Activated CD4-positive, alpha-beta T cell treated with anti-CD3 and anti-CD28 coated beads for 36 hours (primary cell): ENCODE results near the gene UBE2R2. TPM values are rescaled to one million over a fixed set of nuclear protein-coding genes. Genes with fewer than 3 reads are reported as not detected.
"Not testable (repeated sequence)": the region's sequence is repeated elsewhere in the genome, so short reads cannot be mapped to it uniquely, and the experiment has no call there.

ENCODE experiments used
- ATAC-seq: fragments of 200-7000 bp; cut with Tn5 transposase; one replicate; pipeline ENCODE4 v1.10.0; 2021; ENCODE audit warnings: mild to moderate bottlenecking, moderate library complexity
- CTCF ChIA-PET: fragments of 350-600 bp; sonication (Branson Sonifier 250); formaldehyde crosslinking; loops from one replicate; lab custom pipeline; 2021; ENCODE audit warnings: antibody characterized with exemption; lab: Charles Lee
- POLR2A ChIA-PET: fragments of 350-600 bp; sonication (Branson Sonifier 250); formaldehyde crosslinking; loops from one replicate; lab custom pipeline; 2021; ENCODE audit warnings: antibody characterized with exemption, inconsistent platforms; lab: Charles Lee
- DNase-seq: peaks from one replicate; pipeline ENCODE4 v3.0.0-alpha.2; 2020
- H3K27ac Mint-ChIP-seq: one replicate; pipeline ENCODE4 v1.8.0; 2021; ENCODE audit warnings: mixed read lengths
- H3K27me3 Mint-ChIP-seq: one replicate; pipeline ENCODE4 v1.8.0; 2021; ENCODE audit warnings: mixed read lengths
- H3K36me3 Mint-ChIP-seq: one replicate; pipeline ENCODE4 v1.8.0; 2021; ENCODE audit warnings: low read depth, mixed read lengths
- H3K4me1 Mint-ChIP-seq: one replicate; pipeline ENCODE4 v1.8.0; 2021; ENCODE audit warnings: mixed read lengths
- H3K4me3 Mint-ChIP-seq: one replicate; pipeline ENCODE4 v1.8.0; 2021; ENCODE audit warnings: mild to moderate bottlenecking, moderate library complexity, mixed read lengths
- H3K9me3 Mint-ChIP-seq: one replicate; pipeline ENCODE4 v1.8.0; 2021; ENCODE audit warnings: low read depth, mixed read lengths
- intact Hi-C, 2 experiments: fragments of 100-400 bp; cut with DNase I in 1 of 2; cut with micrococcal nuclease in 1 of 2; formaldehyde crosslinking; loops; one replicate each; pipeline versions ENCODE4 v1.14.2 to v1.15.1; 2022 to 2024; cut with DNase I, micrococcal nuclease
- total RNA-seq, 2 experiments: library from RNA; stranded (reverse); gene quantifications; one replicate each; pipeline ENCODE4 v1.2.3, GENCODE V29; 2021

The UBE2R2 gene, protein sequence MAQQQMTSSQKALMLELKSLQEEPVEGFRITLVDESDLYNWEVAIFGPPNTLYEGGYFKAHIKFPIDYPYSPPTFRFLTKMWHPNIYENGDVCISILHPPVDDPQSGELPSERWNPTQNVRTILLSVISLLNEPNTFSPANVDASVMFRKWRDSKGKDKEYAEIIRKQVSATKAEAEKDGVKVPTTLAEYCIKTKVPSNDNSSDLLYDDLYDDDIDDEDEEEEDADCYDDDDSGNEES
- 10 to 100 TPM; 47.7 to 49.5 TPM for total RNA-seq

DNA sequence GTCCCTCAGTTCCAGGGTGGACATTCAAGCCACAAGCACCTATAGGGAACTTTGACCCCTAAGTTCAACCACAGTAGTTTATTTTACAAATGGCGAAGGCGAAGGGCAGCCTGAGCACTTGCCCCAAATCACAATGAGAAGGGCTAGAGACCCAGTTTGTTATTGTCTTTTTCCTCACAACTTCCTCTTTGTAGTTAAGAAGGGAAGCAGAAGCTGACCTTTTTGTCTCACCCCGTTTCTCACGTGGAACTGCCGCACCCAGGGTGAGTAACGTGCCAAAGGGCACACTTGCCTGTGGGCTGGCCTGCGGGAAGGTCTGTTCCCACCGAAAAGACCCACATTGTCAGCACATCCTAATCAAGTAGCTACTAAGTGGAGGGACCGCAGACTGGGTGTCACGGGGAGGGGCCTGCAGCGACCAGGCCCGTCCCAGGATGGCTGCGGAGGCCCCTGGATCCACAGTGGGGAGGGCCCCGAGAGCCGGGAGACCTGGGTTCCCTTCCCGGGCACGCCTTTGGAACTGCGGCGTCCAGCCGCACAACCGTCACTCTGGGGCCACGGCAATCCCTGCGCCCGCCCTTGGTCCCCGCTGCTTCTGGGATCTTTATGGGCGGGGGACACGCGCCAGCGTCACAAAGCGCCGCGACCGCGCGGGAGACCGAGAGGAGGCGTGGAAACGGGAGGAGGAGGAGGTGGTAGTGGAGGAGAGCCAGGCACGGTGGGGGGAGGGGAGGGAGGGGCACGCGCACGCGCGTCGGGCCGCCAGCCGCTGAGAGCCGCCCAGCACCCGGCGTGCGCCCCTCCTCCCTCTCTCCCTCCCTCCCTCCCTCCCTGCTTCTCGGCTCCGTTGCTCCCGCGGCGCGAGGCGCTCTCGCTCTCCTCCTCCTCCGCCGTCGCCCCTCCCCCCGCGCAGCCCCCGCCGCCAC is at the start of gene UBE2R2:
Gene UBE2R2, plus strand, starts transcription at position 834 of the 926 bp plus-strand sequence. CDS start 598 bp downstream, outside the sequence.
- peak within 1 kb of the TSS; percentile 92 for H3K27ac Mint-ChIP-seq
- CTCF ChIA-PET: interaction anchor here (0.6 to 4.0 kb wide), 3 partner anchors 33 to 97 kb away, joined by 3 to 27 read pairs (median 3); no protein-coding TSS in a partner anchor
- POLR2A ChIA-PET: interaction anchor here (0.6 to 2.4 kb wide), 5 partner anchors 19 to 257 kb away, joined by 3 to 10 read pairs (median 3); partner anchors contain the start of gene UBAP2
- ATAC-seq (peak; percentile 81), DNase-seq (peak; percentile 97)
- no peaks in the 10 kb centered on the region for H3K9me3 Mint-ChIP-seq
- no peaks in the 10 kb centered on the region for H3K27me3 Mint-ChIP-seq
- intact Hi-C loops: loop anchor here (1.0 to 5.0 kb wide), 14 partner anchors 64 to 1171 kb away; partner anchors contain the start of genes AQP3 (in 1 of the 2), B4GALT1 (in 1 of the 2), DCAF12 (in 1 of the 2) and DNAJA1 (in 1 of the 2)
- H3K4me1 Mint-ChIP-seq: peaks cover 56% of the 10 kb centered on the region
- peaks cover 15% of the 10 kb centered on the region for H3K36me3 Mint-ChIP-seq
- peak within 1 kb of the TSS; percentile 89 for H3K4me3 Mint-ChIP-seq

DNA sequence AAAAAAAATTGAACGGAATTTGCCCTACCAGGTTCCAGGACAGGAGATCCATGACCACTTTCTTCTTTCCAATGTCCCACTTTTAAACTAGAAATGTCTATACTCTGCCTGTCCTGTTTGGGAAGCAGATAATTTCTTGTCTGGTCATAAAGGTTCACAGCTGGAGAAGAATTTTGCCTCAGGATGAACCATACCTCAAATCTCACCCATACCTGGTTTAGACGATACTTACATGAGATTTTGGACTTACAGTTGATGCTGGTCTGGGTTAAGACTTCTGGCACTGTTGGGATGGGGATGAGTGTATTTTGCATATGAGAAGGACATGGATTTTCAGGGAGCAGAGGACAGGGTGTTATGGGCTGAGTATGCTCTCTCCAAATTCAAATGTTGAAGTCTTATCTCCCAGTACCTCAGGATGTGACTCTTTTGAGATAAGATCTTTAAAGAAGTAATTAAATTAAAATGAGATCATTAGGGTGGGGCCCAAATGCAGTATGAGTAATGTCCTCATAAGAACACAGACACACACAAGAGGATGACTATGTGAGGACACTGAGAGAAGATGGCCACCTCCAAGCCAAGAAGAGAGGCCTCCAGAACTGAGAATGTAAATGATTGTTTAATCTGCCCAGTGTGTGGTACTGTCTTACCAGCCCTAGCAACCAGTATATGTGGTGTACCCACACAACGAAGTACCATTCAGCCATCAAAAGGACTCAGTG is 46.6 kb upstream of the UBE2R2 start:
- DNase-seq, H3K27me3 Mint-ChIP-seq, CTCF ChIA-PET, H3K36me3 Mint-ChIP-seq, H3K27ac Mint-ChIP-seq, H3K9me3 Mint-ChIP-seq, H3K4me1 Mint-ChIP-seq, H3K4me3 Mint-ChIP-seq, POLR2A ChIA-PET, intact Hi-C loops: not testable (repeated sequence)
- ATAC-seq: peak; percentile 53

DNA sequence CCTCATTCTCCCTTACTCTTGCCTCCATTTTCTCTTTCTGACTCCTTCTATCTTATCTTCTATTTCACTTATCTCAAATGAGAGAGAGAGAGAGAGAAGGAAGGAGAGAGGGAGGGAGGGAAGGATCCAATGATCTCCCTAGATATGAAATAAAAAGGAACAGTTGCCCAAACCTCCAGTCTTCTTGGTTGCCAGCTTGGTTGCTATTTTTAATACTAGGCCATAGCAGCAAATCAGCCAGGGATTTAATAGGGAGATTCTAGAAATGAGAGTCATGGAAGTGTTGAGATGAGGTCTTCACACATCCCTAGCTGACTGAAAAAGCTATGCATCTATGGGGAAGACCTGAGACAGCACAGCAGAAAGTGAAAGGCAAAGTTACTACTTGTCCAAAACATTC is 43.8 kb upstream of the UBE2R2 start:
- intact Hi-C loops, H3K9me3 Mint-ChIP-seq, H3K27me3 Mint-ChIP-seq, H3K4me3 Mint-ChIP-seq, H3K4me1 Mint-ChIP-seq, CTCF ChIA-PET, ATAC-seq, H3K36me3 Mint-ChIP-seq, DNase-seq, H3K27ac Mint-ChIP-seq, POLR2A ChIA-PET: not testable (repeated sequence)

DNA sequence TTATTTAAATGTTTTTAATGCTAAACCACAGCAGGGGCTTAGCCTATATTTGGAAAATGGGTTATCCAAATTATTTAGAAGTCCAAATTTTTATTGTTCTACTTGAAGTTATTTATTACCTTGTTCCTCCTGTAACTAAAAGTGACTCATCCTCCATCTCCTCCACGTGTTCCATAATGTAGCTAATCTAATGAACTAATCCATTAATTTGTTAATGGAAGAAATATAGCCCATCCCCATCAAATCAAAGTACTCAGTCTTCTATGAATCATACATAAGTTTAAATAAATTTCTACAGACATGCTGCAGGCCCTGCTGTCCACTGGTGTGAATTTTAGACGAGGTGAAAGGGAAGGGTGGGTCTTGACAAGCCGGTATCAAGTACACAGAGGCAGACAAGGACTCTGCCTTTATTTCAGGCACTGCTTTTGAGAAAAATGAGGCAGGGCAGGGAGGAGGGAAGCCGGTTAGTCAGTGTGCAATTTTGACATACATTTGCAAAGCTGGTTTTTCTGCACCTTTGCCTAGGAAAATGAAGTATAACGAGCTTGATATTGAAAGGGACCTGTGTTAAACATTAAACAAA is 42.8 kb upstream of the UBE2R2 start:
- H3K36me3 Mint-ChIP-seq, H3K4me3 Mint-ChIP-seq, POLR2A ChIA-PET, DNase-seq, ATAC-seq, H3K9me3 Mint-ChIP-seq, H3K27ac Mint-ChIP-seq, H3K27me3 Mint-ChIP-seq, intact Hi-C loops: not testable (repeated sequence)
- peaks cover 11% of the 10 kb centered on the region for H3K4me1 Mint-ChIP-seq
- CTCF ChIA-PET: interaction anchor here (0.6 kb wide), 1 partner anchor 349 kb away, joined by 3 read pairs; no protein-coding TSS in a partner anchor

DNA sequence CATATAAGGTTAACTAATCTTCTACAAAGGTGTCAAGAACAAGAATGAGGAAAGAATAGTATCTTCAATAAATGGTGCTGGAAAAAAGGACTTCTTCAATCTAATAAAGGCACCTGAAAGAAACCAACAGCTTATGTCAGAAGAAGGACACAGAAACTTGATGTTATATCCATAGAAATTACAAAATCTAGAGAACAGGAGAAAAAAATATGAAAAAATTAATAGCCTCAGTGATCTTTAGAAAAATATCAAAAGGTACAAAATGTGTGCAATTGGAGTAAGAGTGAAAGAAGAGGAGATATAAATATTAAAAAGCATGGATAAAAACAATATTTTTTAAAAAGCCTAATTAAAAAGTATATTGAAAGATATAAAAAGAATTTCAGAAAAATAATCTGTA is 40.4 kb upstream of the UBE2R2 start:
- Mint-ChIP-seq H3K36me3 (no peaks in the 10 kb centered on the region), H3K27me3 (peaks cover 3% of the 10 kb centered on the region), H3K4me1 (peaks cover 5% of the 10 kb centered on the region), H3K27ac (no peak overlapping the region), H3K4me3 (no peak overlapping the region), H3K9me3 (no peaks in the 10 kb centered on the region)
- ChIA-PET POLR2A (interaction anchor here (0.6 kb wide), 1 partner anchor 104 kb away, joined by 3 read pairs; no protein-coding TSS in a partner anchor), CTCF (interaction anchor here (0.6 to 2.2 kb wide), 6 partner anchors 14 to 593 kb away, joined by 3 to 5 read pairs (median 4); no protein-coding TSS in a partner anchor)
- DNase-seq (no peak), ATAC-seq (no peak)
- intact Hi-C loops: no loop called here

DNA sequence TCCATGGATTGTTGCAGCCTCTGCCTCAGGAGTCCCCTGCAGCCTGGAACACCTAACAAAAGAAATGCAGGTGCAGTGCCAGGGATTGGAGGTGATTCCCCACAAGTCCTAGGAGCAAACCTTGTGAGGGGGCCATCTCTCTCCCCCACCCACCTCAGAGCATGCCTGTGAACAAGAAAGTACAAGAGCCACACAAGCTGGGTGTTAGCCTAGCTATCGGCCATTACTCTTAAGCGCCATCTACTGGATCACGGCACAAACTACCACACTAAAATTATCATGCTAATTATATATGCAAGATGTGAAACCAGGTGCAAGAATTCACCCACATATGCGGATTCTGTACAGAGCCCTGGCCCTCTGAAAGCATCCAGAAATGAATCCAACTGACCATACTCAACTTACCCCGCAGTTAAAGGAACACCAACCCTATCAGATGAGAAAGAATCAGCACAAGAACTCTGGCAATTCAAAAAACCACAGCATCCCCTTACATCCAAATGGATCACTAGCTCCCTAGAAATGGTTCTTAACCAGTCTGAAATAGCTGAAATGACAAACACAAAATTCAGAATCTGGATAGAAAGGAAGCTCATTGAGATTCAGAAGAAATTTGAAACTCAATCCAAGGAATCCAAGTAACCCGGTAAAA is 38.1 kb upstream of the UBE2R2 start:
- ChIA-PET POLR2A (no interaction called here), CTCF (interaction anchor here (0.6 to 3.4 kb wide), 22 partner anchors 9 to 327 kb away, joined by 3 to 33 read pairs (median 4); partner anchors contain the start of gene PRSS3)
- ATAC-seq: peak; percentile 96
- intact Hi-C loops: loop anchor here (1.0 kb wide), 2 partner anchors 41 to 155 kb away; no protein-coding TSS in a partner anchor
- H3K36me3 Mint-ChIP-seq: no peaks in the 10 kb centered on the region
- no peaks in the 10 kb centered on the region for H3K9me3 Mint-ChIP-seq
- no peak overlapping the region for H3K27ac Mint-ChIP-seq
- peaks cover 3% of the 10 kb centered on the region for H3K27me3 Mint-ChIP-seq
- peak; percentile 64 for DNase-seq
- peaks cover 5% of the 10 kb centered on the region for H3K4me1 Mint-ChIP-seq
- H3K4me3 Mint-ChIP-seq: no peak overlapping the region

DNA sequence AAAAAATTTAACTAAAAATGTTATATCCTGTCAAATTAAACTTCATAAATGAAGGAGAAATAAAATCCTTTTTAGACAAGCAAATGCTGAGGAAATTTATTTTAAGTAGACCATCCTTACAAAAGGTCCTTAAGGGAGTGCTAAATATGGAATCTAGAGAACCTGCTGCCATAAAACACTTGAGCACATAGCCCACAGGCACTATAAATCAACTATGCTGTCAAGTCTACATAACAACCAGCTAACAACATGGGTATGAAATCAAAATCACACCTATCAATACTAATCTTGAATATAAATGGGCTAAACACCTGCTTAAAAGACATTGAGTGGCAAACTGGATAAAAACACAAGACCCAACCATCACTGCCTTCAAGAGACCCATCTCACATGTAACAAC is 36.7 kb upstream of the UBE2R2 start:
- no peak for ATAC-seq
- intact Hi-C loops: no loop called here

DNA sequence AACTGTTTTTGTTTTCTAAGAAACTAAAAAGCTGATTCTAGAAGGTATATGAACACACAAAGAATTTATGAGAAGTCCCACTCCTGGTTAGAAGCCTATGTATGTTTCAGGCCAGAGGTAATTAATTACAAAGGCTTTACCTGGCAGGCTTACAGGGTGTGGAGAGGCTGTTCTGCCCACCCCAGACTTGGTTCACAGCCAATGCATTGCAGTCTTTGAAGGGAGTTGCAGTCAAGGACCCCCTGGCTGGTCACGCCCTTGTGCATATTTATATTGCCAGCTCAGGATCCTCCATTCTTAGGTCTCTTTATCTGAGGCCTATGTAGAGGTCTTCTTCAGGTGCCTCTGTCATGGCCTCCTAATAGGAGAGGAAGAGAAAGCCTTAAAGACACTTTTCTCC is 35.2 kb upstream of the UBE2R2 start:
- Mint-ChIP-seq H3K36me3 (no peaks in the 10 kb centered on the region), H3K9me3 (no peaks in the 10 kb centered on the region), H3K27me3 (peaks cover 9% of the 10 kb centered on the region), H3K27ac (no peak overlapping the region), H3K4me3 (no peak overlapping the region), H3K4me1 (peaks cover 5% of the 10 kb centered on the region)
- ATAC-seq (no peak), DNase-seq (no peak)
- ChIA-PET POLR2A (no interaction called here), CTCF (interaction anchor here (1.1 kb wide), 1 partner anchor 14 kb away, joined by 3 read pairs; the partner anchor contains the start of gene PRSS3)
- intact Hi-C loops: no loop called here

More for the DNA sequence above, 36.7 kb upstream of the UBE2R2 start:
- ChIA-PET CTCF (interaction anchor here (0.6 to 3.4 kb wide), 2 partner anchors 42 to 87 kb away, joined by 3 to 33 read pairs; no protein-coding TSS in a partner anchor), POLR2A (no interaction called here)
- Mint-ChIP-seq H3K9me3 (no peaks in the 10 kb centered on the region), H3K27me3 (peaks cover 5% of the 10 kb centered on the region), H3K4me1 (peaks cover 5% of the 10 kb centered on the region), H3K36me3 (no peaks in the 10 kb centered on the region), H3K27ac (no peak overlapping the region), H3K4me3 (no peak overlapping the region)
- DNase-seq: no peak

DNA sequence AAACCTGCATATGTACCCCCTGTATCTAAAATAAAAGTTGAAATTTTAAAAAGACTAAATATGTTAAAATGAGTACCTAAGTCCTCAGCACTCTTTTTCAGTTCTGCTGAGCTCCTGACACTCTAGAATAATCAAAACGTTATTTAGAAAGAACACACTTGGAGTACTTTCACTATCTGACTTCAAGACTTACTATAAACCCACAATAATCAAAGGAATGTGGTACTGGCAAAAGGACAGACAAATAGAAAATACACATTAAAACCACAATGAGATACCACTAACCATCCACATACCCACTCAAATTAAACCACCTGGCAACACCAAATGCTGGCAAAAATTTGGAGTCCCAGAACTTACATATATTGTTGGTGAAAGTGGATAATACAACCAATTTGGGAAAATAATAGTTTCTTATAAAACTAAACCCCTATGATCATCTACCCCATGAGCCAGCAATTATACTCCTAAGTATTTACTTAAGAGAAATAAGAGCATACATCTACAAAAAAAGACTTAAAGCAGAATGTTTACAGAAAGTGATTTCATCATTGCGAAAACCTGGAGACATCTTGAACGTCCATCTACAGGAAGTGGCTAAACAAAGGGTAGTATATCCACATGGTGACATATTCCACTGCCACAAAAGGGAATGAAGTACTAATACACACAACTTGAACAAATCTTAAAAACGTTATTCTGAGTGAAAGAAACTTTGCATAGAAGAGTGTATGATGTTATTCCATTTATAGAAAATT is 34.4 kb upstream of the UBE2R2 start:
- Mint-ChIP-seq H3K27ac (no peak overlapping the region), H3K9me3 (no peaks in the 10 kb centered on the region), H3K36me3 (no peaks in the 10 kb centered on the region), H3K27me3 (peaks cover 9% of the 10 kb centered on the region), H3K4me1 (peaks cover 5% of the 10 kb centered on the region), H3K4me3 (no peak overlapping the region)
- ATAC-seq: no peak
- ChIA-PET CTCF (no interaction called here), POLR2A (no interaction called here)
- no peak for DNase-seq
- intact Hi-C loops: no loop called here

DNA sequence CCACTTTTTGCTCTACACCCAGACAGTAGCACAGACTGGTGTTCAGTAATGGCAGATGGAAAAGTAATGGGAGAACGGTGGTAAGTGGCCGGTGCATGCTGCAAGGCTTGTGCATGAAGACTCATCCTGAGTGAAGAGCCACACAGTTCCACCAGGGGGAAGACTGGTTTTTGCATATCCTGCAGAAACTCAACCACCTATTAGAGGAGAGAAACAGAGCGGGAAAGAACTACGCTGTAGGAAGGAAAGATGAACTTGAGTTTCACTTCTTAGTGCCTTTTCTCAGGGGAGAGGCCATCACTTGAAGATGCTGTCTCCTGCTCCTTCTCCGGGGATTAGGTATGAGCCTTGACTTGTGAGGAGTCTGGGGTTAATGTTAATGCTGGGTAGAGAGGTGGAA is 31.0 kb upstream of the UBE2R2 start:
- POLR2A ChIA-PET: no interaction called here
- intact Hi-C loops: no loop called here
- no peak overlapping the region for H3K4me3 Mint-ChIP-seq
- DNase-seq (no peak), ATAC-seq (no peak)
- H3K9me3 Mint-ChIP-seq: no peaks in the 10 kb centered on the region
- CTCF ChIA-PET: no interaction called here
- H3K27ac Mint-ChIP-seq: no peak overlapping the region
- H3K27me3 Mint-ChIP-seq: peaks cover 7% of the 10 kb centered on the region
- H3K36me3 Mint-ChIP-seq: no peaks in the 10 kb centered on the region
- no peaks in the 10 kb centered on the region for H3K4me1 Mint-ChIP-seq
